PC-3 (cell line): ENCODE measurements around the gene NDE1. TPM values are rescaled to one million over a fixed set of nuclear protein-coding genes. Genes with fewer than 3 reads are reported as not detected.

Source experiments
- ATAC-seq: fragments of 200-7000 bp; cut with Tn5 transposase; 2 replicates; pipeline ENCODE4 v1.9.1; 2020; ENCODE audit warnings: mild to moderate bottlenecking, moderate library complexity
- BruUV-seq: library from RNA; stranded (reverse); fragments of 400-500 nt; replicated peaks from 2 replicates; lab custom pipeline; 2021; lab: Mats Ljungman, UMichigan
- CTCF ChIA-PET: fragments of 300-600 bp; sonication (Branson Sonifier 250); formaldehyde crosslinking; loops from one replicate; lab custom pipeline; 2022; ENCODE audit warnings: antibody characterized with exemption; lab: Charles Lee
- POLR2A ChIA-PET: fragments of 300-600 bp; sonication (Branson Sonifier 250); formaldehyde crosslinking; loops from one replicate; lab custom pipeline; 2022; ENCODE audit warnings: antibody characterized with exemption; ENCODE audit not compliant: unreplicated experiment; lab: Charles Lee
- DNase-seq: peaks from one replicate; pipeline ENCODE4 v3.0.0-alpha.2; 2015
- H2AFZ ChIP-seq: fragments of 300-600 bp; sonication (generic); 2 replicates; pipeline ENCODE4 v1.6.0; 2016; ENCODE audit warnings: antibody characterized with exemption, low read length
- H3F3A ChIP-seq: fragments of 300-600 bp; sonication (generic); one replicate; pipeline ENCODE4 v1.6.0; 2017; ENCODE audit warnings: antibody characterized with exemption, low read length, control low read depth, mild to moderate bottlenecking; ENCODE audit not compliant: unreplicated experiment
- H3K27ac ChIP-seq: fragments of 300-600 bp; sonication (generic); 2 replicates; pipeline ENCODE4 v1.5.1; 2016; ENCODE audit warnings: mild to moderate bottlenecking, low read length
- H3K27me3 ChIP-seq: fragments of 300-600 bp; sonication (generic); 2 replicates; pipeline ENCODE4 v1.6.1; 2016; ENCODE audit warnings: low read length, mixed read lengths
- H3K36me3 ChIP-seq: fragments of 300-600 bp; sonication (generic); 2 replicates; pipeline ENCODE4 v1.6.1; 2016; ENCODE audit warnings: low read depth, mixed run types, low read length, mixed read lengths
- H3K4me1 ChIP-seq: fragments of 300-600 bp; sonication (generic); 2 replicates; pipeline ENCODE4 v1.5.1; 2016; ENCODE audit warnings: low read length; ENCODE audit not compliant: insufficient read depth
- H3K4me2 ChIP-seq: fragments of 300-600 bp; sonication (generic); 2 replicates; pipeline ENCODE4 v1.6.0; 2016; ENCODE audit warnings: low read length
- H3K4me3 ChIP-seq: fragments of 300-600 bp; sonication (generic); 2 replicates; pipeline ENCODE4 v1.5.1; 2016; ENCODE audit warnings: mild to moderate bottlenecking, low read length, mixed read lengths
- H3K79me2 ChIP-seq: fragments of 300-600 bp; sonication (generic); 2 replicates; pipeline ENCODE4 v1.6.1; 2017; ENCODE audit warnings: low read length, mixed read lengths
- H3K9ac ChIP-seq: fragments of 300-600 bp; sonication (generic); 2 replicates; pipeline ENCODE4 v1.6.0; 2016; ENCODE audit warnings: mild to moderate bottlenecking, low read length
- H3K9me2 ChIP-seq: fragments of 300-600 bp; sonication (generic); replicated peaks from 2 replicates; pipeline ENCODE4 v1.6.1; 2016; ENCODE audit warnings: mixed run types, low read length, mixed read lengths
- H3K9me3 ChIP-seq: fragments of 300-600 bp; sonication (generic); 2 replicates; pipeline ENCODE4 v1.6.1; 2016; ENCODE audit warnings: low read length, mixed read lengths
- H4K20me1 ChIP-seq: fragments of 300-600 bp; sonication (generic); 2 replicates; pipeline ENCODE4 v1.6.1; 2016; ENCODE audit warnings: low read length, mixed read lengths
- EZH2 ChIP-seq: fragments of 300-600 bp; sonication (generic); IDR thresholded peaks from one replicate; pipeline ENCODE4 v1.6.1; 2017; ENCODE audit warnings: antibody characterized with exemption, mild to moderate bottlenecking, low read length; ENCODE audit not compliant: unreplicated experiment
- EZH2phosphoT487 ChIP-seq: fragments of 300-600 bp; sonication (generic); IDR thresholded peaks from 2 replicates; pipeline ENCODE4 v1.6.1; 2018; ENCODE audit warnings: mild to moderate bottlenecking, antibody characterized with exemption, low read length, borderline replicate concordance
- intact Hi-C: fragments of 100-400 bp; cut with micrococcal nuclease; formaldehyde crosslinking; loops from 2 replicates; pipeline ENCODE4 v1.9.0; 2023
- total RNA-seq: library from RNA; depleted of rRNA; stranded (reverse); fragments of >200 nt; gene quantifications from 2 replicates; pipeline ENCODE4 v1.2.3, GENCODE V29; 2014
- TF ChIP-seq, protein P1 (sequence below): fragments of 300-600 bp; sonication (generic); conservative IDR thresholded peaks from 2 replicates; pipeline ENCODE4 v1.5.1; 2017; ENCODE audit warnings: antibody characterized with exemption, low read depth, mild to moderate bottlenecking, low read length

NDE1 gene
- total RNA-seq, 1 experiment from 2014 or later, result 24.9 TPM

- TF ChIP-seq, protein P1, sequence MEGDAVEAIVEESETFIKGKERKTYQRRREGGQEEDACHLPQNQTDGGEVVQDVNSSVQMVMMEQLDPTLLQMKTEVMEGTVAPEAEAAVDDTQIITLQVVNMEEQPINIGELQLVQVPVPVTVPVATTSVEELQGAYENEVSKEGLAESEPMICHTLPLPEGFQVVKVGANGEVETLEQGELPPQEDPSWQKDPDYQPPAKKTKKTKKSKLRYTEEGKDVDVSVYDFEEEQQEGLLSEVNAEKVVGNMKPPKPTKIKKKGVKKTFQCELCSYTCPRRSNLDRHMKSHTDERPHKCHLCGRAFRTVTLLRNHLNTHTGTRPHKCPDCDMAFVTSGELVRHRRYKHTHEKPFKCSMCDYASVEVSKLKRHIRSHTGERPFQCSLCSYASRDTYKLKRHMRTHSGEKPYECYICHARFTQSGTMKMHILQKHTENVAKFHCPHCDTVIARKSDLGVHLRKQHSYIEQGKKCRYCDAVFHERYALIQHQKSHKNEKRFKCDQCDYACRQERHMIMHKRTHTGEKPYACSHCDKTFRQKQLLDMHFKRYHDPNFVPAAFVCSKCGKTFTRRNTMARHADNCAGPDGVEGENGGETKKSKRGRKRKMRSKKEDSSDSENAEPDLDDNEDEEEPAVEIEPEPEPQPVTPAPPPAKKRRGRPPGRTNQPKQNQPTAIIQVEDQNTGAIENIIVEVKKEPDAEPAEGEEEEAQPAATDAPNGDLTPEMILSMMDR, result no peak
- TF ChIP-seq EZH2 (no peak), EZH2phosphoT487 (no peak)
- ChIA-PET CTCF (no interaction called here), POLR2A (no interaction called here)
- no peak overlapping the region for H3K27ac ChIP-seq
- DNase-seq (no peak), ATAC-seq (no peak)
- H3F3A ChIP-seq, result peaks cover 3% of the 10 kb centered on the region
- H3K9me3 ChIP-seq, result no peaks in the 10 kb centered on the region
- no peaks in the 10 kb centered on the region for H4K20me1 ChIP-seq
- peaks cover 8% of the 10 kb centered on the region; the same call in 1 of the 2 replicates for H3K36me3 ChIP-seq
- H3K4me3 ChIP-seq, result no peak overlapping the region
- no peaks in the 10 kb centered on the region for H3K27me3 ChIP-seq
- H3K9me2 ChIP-seq, result no peaks in the 10 kb centered on the region
- no TSS peak for BruUV-seq
- H3K4me2 ChIP-seq, result no peak overlapping the region
- no peak overlapping the region for H3K9ac ChIP-seq
- H3K4me1 ChIP-seq, result peaks cover 14% of the 10 kb centered on the region
- no peak overlapping the region for H2AFZ ChIP-seq
- intact Hi-C loops, result no loop called here
- H3K79me2 ChIP-seq, result no peaks in the 10 kb centered on the region
These were observed 18.2 kb upstream of the NDE1 start for GRCh38 chr16:15631730-15632409.

GRCh38 chr16:15635926-15636325 is 14.1 kb upstream of the NDE1 start:
- H4K20me1 ChIP-seq, result no peaks in the 10 kb centered on the region
- peaks cover under 1% of the 10 kb centered on the region; the same call in 1 of the 2 replicates for H3K4me1 ChIP-seq
- peaks cover 13% of the 10 kb centered on the region for H3K79me2 ChIP-seq
- H3K27ac ChIP-seq, result no peak overlapping the region
- no peak overlapping the region for H2AFZ ChIP-seq
- BruUV-seq, result no TSS peak
- ChIA-PET CTCF (no interaction called here), POLR2A (no interaction called here)
- DNase-seq, result no peak
- H3F3A ChIP-seq, result no peaks in the 10 kb centered on the region
- H3K36me3 ChIP-seq, result peaks cover 14% of the 10 kb centered on the region; the same call in 1 of the 2 replicates
- H3K9ac ChIP-seq, result no peak overlapping the region
- no peaks in the 10 kb centered on the region for H3K9me3 ChIP-seq
- TF ChIP-seq EZH2phosphoT487 (no peak), EZH2 (no peak)
- TF ChIP-seq, protein P1, result no peak
- intact Hi-C loops, result no loop called here
- no peaks in the 10 kb centered on the region for H3K27me3 ChIP-seq
- no peaks in the 10 kb centered on the region for H3K9me2 ChIP-seq
- H3K4me3 ChIP-seq, result no peak overlapping the region
- ATAC-seq, result no peak
- H3K4me2 ChIP-seq, result no peak overlapping the region

GRCh38 chr16:15636392-15636873 is 13.6 kb upstream of the NDE1 start:
- no peak overlapping the region for H3K4me2 ChIP-seq
- H3K9me2 ChIP-seq, result no peaks in the 10 kb centered on the region
- peaks cover 18% of the 10 kb centered on the region for H3K79me2 ChIP-seq
- H4K20me1 ChIP-seq, result no peaks in the 10 kb centered on the region
- H3K4me3 ChIP-seq, result no peak overlapping the region
- H3K27ac ChIP-seq, result no peak overlapping the region
- ChIA-PET POLR2A (no interaction called here), CTCF (no interaction called here)
- intact Hi-C loops, result no loop called here
- no peaks in the 10 kb centered on the region for H3K27me3 ChIP-seq
- no peak for ATAC-seq
- no peak overlapping the region for H3K9ac ChIP-seq
- H3F3A ChIP-seq, result no peaks in the 10 kb centered on the region
- no peak for TF ChIP-seq EZH2
- TF ChIP-seq, protein P1, result no peak
- no peak for TF ChIP-seq EZH2phosphoT487
- H2AFZ ChIP-seq, result no peak overlapping the region
- DNase-seq, result no peak
- peaks cover 14% of the 10 kb centered on the region; the same call in 1 of the 2 replicates for H3K36me3 ChIP-seq
- peaks cover 5% of the 10 kb centered on the region for H3K4me1 ChIP-seq
- no peaks in the 10 kb centered on the region for H3K9me3 ChIP-seq
- BruUV-seq, result no TSS peak
